Stimulated activated naive CD8-positive, alpha-beta T cell treated with anti-CD3 and anti-CD28 coated beads, Interleukin-15, Interleukin-2, amounts not matched to agents 100 ng/mL and 50 ng/mL, for 24 hours (primary cell): ENCODE data around the gene VWA3B.
"Not testable (repeated sequence)": the region's sequence is repeated elsewhere in the genome, so short reads cannot be mapped to it uniquely, and the experiment has no call there.

Source experiments
- H3K27ac Mint-ChIP-seq: one replicate; pipeline ENCODE4 v1.8.0; 2021; ENCODE audit warnings: mild to moderate bottlenecking, mixed read lengths
- H3K27me3 Mint-ChIP-seq: one replicate; pipeline ENCODE4 v1.8.0; 2021; ENCODE audit warnings: mixed read lengths
- H3K36me3 Mint-ChIP-seq: one replicate; pipeline ENCODE4 v1.8.0; 2021; ENCODE audit warnings: low read depth, mixed read lengths
- H3K4me1 Mint-ChIP-seq: one replicate; pipeline ENCODE4 v1.8.0; 2021; ENCODE audit warnings: low read depth, mixed read lengths
- H3K4me3 Mint-ChIP-seq: one replicate; pipeline ENCODE4 v1.8.0; 2021; ENCODE audit warnings: mild to moderate bottlenecking, mixed read lengths
- H3K9me3 Mint-ChIP-seq: one replicate; pipeline ENCODE4 v1.8.0; 2021; ENCODE audit warnings: mixed read lengths

VWA3B gene

DNA sequence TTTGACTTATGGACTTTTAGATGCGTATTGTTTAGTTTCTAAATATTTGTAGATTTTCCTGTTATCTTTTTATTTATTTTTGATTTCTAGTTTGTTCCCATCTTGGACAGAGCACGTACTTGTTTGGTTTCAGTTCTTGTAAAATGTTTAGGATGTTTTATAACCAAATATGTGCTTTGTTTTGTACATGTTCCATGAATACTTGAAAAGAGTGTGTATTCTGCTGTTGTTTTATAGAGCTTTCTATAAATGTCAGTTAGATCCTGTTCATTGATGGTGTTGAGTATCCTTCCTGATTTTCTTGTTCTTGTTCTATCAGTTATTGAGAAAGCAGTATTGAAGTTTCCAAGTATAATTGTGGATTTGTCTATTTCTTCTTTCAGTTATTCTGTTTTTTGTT lies 21.1 kb downstream of the VWA3B start:
- H3K4me1 Mint-ChIP-seq: no peaks in the 10 kb centered on the region
- H3K9me3 Mint-ChIP-seq: peaks cover 17% of the 10 kb centered on the region
- H3K4me3 Mint-ChIP-seq: no peak overlapping the region
- H3K27ac Mint-ChIP-seq: no peak overlapping the region
- H3K27me3 Mint-ChIP-seq: peaks cover 26% of the 10 kb centered on the region
- H3K36me3 Mint-ChIP-seq: peaks cover 3% of the 10 kb centered on the region

DNA sequence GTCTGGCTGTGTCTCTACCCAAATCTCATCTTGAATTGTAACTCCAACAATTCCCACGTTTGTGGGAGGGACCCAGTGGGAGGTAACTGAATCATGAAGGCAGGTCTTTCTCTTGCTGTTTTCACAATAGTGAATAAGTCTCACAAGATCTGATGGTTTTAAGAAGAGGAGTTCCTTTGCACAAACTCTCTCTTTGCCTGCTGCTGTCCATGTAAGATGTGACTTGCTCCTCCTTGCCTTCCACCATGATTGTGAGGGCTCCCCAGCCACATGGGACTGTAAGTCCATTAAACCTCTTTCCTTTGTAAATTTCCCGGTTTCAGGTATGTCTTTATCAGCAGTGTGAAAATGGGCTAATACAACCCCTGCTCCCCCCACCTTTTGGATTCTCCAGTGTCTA lies 23.8 kb downstream of the VWA3B start:
- peaks cover 38% of the 10 kb centered on the region for H3K27me3 Mint-ChIP-seq
- peaks cover 15% of the 10 kb centered on the region for H3K9me3 Mint-ChIP-seq

DNA sequence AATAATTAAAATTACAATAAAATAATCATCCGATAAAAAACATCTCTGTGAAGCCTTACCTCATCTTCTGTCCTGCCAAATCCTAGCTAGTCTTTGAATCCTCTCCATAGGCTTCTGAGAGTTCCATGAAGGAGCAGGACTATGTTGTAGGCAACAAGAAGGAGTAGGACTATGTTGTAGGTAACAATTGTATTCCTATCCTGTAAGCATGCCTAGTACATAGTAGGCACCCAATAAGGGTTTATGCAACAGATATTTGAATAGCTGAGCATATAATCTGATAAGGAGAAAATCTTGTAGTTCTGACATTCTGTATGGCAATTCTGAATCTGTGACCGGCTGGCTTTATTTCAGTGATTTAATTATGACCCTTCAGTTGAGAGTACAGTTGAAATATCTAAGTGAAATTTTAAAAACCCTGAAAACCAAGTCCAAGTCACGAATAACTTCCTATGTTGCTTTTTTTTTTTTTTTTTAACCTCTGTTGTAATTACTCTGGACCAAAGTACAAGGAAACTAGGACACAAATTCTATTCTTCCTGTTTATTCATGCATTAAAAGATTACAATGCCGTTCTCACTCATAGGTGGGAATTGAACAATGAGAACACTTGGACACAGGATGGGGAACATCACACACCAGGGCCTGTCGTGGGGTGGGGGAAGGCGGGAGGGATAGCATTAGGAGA lies 27.8 kb downstream of the VWA3B start:
- peaks cover 3% of the 10 kb centered on the region for H3K36me3 Mint-ChIP-seq
- H3K27ac Mint-ChIP-seq: no peak overlapping the region
- H3K9me3 Mint-ChIP-seq: peaks cover 15% of the 10 kb centered on the region
- H3K4me1 Mint-ChIP-seq: no peaks in the 10 kb centered on the region
- H3K27me3 Mint-ChIP-seq: peaks cover 42% of the 10 kb centered on the region
- H3K4me3 Mint-ChIP-seq: no peak overlapping the region

More for the DNA sequence above, 23.8 kb downstream of the VWA3B start:
- H3K27ac Mint-ChIP-seq: no peak overlapping the region
- no peaks in the 10 kb centered on the region for H3K4me1 Mint-ChIP-seq
- H3K36me3 Mint-ChIP-seq: peaks cover 3% of the 10 kb centered on the region
- H3K4me3 Mint-ChIP-seq: no peak overlapping the region

DNA sequence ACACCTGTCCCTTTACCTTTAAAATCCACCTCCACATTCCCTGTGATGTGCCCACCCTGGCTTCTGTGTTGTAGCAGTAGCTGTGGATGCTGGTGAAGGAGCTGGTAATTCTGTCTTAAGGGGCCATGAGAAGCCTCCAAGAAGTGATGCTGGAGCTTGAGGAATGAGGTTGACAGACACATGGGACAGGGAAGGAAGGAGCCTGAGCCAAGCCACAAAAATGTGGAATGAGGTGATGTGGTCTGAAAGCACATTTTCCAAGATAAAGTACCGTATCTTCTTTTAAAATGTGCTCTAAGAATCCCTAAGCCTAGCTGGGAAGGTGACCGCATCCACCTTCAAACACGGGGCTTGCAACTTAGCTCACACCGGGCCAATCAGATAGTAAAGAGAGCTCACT lies 31.2 kb downstream of the VWA3B start:
- H3K4me1 Mint-ChIP-seq: peaks cover under 1% of the 10 kb centered on the region
- H3K27ac Mint-ChIP-seq: no peak overlapping the region
- no peak overlapping the region for H3K4me3 Mint-ChIP-seq
- H3K36me3 Mint-ChIP-seq: no peaks in the 10 kb centered on the region
- H3K27me3 Mint-ChIP-seq: peaks cover 16% of the 10 kb centered on the region
- H3K9me3 Mint-ChIP-seq: peaks cover 5% of the 10 kb centered on the region

DNA sequence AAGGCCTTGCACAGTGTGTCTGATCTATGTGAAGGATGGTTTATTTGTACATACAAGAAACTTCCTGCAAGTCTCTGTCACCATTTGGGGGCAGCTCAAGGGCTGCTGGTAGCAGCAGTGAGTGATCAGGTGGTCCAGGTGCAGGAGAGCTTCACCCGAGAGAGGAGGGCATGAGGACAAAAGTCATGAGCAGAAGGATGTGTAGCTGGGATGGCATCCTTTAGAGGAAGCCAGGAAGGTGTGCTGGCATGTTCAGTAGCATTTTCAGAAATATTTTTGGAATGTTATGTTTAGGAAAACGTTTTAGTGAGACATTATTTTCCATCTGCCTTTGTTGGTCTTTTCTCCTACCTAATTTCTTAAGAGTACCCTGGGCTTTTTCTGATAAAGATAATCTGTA lies 31.9 kb downstream of the VWA3B start:
- no peak overlapping the region for H3K4me3 Mint-ChIP-seq
- H3K9me3 Mint-ChIP-seq: peaks cover 1% of the 10 kb centered on the region
- H3K27me3 Mint-ChIP-seq: peaks cover 12% of the 10 kb centered on the region
- H3K4me1 Mint-ChIP-seq: peaks cover 6% of the 10 kb centered on the region
- no peak overlapping the region for H3K27ac Mint-ChIP-seq
- no peaks in the 10 kb centered on the region for H3K36me3 Mint-ChIP-seq

DNA sequence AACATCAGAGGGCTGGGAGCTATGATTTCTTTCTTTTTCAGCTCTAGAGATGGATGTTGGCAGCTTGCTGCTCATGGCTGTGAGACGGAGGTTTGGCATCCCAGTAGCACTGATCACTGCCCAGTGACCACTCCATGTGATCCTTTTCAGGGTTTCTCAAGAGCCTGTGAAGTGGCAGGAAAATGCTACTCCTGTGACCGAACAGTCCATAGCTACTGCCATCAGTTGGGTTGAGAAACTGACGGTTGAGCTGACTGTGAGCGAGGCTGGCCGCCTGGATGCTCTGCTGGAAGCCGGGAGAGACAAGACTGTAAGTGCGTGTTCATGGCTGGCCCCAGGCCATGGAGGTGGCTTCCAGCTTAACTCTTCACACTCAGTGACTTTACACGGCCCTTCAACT lies 34.2 kb downstream of the VWA3B start:
- Mint-ChIP-seq H3K9me3 (no peaks in the 10 kb centered on the region), H3K4me1 (peaks cover 7% of the 10 kb centered on the region), H3K4me3 (no peak overlapping the region), H3K27ac (no peak overlapping the region), H3K27me3 (peaks cover 5% of the 10 kb centered on the region), H3K36me3 (no peaks in the 10 kb centered on the region)

DNA sequence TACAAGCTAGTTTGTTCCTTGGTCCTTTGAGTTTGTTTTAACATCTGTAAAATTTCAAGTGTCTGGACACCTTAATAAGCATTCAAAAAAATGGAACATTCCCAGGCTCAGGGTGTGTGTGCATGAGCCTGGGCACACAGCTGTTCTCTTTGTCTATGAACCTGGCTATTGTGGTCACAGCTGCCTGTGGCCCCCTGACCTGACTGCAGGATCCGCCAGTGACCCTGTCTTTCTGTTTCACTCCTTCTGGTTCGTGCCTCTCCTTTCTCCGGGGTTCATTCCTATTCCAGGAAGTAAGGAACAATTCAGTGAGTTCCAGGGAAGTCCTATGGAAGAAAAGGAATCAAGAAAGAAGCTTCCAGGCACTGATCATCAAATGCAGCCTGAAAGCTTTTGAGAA lies 35.6 kb downstream of the VWA3B start:
- H3K36me3 Mint-ChIP-seq: no peaks in the 10 kb centered on the region
- H3K27ac Mint-ChIP-seq: no peak overlapping the region
- H3K4me3 Mint-ChIP-seq: no peak overlapping the region
- no peaks in the 10 kb centered on the region for H3K9me3 Mint-ChIP-seq
- H3K4me1 Mint-ChIP-seq: peaks cover 7% of the 10 kb centered on the region
- peaks cover 5% of the 10 kb centered on the region for H3K27me3 Mint-ChIP-seq

DNA sequence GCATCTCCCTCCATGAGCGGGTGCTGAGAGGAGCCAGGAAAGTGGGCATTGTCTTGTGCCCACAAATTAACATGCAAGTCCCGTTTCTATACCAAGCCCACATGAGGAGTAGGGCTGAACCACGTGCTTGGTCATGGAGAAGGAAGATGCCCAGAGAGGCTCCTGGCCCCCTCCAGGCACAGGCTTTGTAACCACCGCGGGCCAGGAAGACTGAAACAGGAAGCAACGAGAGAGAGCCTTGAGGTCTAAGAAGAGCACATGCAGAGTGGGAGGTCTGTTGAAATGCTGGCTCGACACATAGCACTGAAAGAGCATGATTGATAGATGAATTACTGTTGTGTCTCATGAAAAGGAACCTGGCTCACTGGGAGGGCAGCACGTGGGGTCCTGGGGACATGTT lies 36.3 kb downstream of the VWA3B start:
- Mint-ChIP-seq H3K4me3 (no peak overlapping the region), H3K4me1 (peaks cover 7% of the 10 kb centered on the region), H3K36me3 (no peaks in the 10 kb centered on the region), H3K27me3 (peaks cover 5% of the 10 kb centered on the region), H3K9me3 (no peaks in the 10 kb centered on the region), H3K27ac (no peak overlapping the region)

DNA sequence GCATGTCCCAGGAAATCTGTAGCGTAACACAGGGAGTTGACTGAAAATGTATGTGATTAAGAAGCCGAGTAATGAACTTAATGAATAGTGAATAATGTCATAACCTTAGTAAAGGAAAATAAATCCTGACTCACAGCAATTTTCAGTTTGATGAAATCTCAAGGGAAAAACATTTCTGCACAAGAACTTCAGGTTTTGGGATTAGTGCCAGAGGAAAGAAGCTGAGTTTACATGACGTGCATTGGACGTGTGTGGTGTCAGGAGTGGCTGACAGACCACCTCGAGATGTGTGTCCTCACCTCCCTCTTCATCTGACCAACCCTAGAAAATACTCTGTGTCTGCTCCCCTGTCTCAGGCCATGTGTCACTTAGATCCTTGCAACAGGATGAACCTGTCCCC lies 39.1 kb downstream of the VWA3B start:
- Mint-ChIP-seq H3K9me3 (no peaks in the 10 kb centered on the region), H3K27ac (no peak overlapping the region), H3K4me3 (no peak overlapping the region), H3K27me3 (no peaks in the 10 kb centered on the region), H3K36me3 (no peaks in the 10 kb centered on the region), H3K4me1 (peaks cover 7% of the 10 kb centered on the region)

DNA sequence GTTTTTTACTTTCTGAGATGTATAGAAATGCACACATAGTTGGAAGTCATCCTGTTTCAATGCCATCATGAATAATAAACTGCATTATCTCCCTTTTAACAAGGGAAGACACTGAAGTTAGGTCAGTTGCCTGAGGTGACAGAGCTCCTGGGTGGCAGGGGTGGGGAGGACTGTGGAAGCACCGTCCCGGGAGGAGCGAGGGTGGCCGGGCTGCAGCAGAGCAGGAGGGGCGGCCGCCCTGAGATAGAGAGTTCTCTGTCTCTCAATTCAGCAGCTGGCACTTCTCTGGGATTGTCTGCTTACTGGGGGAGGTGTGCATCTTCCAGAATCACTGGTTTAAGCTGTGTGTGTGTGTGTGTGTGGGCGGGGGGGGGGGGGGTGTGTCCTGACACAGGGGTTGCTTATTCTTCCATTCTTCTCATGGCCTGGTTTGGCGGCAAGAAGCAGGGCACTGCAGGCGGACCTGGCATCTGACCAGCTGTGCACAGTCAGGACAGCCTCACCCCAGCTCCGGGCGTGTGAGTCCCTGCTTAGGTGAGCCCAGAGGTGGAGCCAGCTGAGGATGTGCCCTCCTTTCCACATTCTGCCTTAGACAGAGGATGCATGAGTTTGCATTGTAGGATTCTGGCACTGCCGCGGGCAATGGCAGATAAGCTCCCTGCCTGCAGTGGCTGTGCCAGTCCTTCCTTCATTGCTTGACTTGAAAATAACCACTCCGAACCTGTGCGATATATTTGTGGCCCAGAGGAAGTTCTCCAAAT lies 40.4 kb downstream of the VWA3B start:
- Mint-ChIP-seq H3K27me3 (no peaks in the 10 kb centered on the region), H3K4me1 (peaks cover 7% of the 10 kb centered on the region), H3K27ac (no peak overlapping the region), H3K4me3 (no peak overlapping the region), H3K36me3 (no peaks in the 10 kb centered on the region), H3K9me3 (no peaks in the 10 kb centered on the region)

DNA sequence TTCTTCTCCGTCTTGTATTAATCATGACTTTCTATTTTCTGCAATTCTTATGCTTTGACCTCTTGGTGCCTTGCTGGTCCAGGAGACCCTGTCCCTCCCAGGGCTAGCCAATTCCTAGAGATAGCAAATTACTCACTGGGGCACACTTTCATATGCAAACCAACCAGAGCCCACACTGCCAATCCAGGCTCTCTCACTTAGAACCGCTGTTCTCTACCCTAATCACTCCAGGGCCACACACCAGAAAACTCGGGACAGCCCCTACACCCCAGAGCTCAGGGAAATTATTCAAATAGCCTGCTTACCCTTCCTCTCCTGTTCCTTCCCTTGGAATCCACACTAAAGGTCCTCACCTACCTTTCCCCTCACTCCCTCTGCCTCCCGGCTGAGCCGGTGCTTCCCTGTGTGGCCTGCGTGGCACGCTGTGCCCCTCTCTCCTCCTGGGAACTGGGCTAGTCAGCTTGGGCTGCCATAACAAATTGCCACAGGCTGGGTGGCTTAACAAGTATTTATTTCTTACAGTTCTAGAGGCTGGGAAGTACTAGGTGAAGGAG lies 41.7 kb downstream of the VWA3B start:
- H3K27me3 Mint-ChIP-seq: no peaks in the 10 kb centered on the region
- H3K36me3 Mint-ChIP-seq: no peaks in the 10 kb centered on the region
- H3K9me3 Mint-ChIP-seq: no peaks in the 10 kb centered on the region
- H3K4me3 Mint-ChIP-seq: no peak overlapping the region
- peaks cover 8% of the 10 kb centered on the region for H3K4me1 Mint-ChIP-seq
- peak overlapping the region; percentile 53 for H3K27ac Mint-ChIP-seq

DNA sequence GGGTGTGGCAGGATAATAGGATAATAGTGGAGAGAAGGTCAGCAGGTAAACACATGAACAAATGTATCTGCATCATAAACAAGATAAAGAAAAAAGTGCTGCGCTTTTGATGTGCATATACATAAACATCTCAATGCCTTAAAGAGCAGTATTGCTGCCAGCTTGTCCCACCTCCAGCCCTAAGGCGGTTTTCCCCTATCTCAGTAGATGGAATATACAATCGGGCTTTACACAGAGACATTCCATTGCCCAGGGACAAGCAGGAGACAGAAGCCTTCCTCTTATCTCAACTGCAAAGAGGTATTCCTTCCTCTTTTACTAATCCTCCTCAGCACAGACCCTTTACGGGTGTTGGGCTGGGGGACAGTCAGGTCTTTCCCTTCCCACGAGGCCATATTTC lies 43.1 kb downstream of the VWA3B start:
- H3K4me3 Mint-ChIP-seq, H3K9me3 Mint-ChIP-seq, H3K27ac Mint-ChIP-seq: not testable (repeated sequence)

DNA sequence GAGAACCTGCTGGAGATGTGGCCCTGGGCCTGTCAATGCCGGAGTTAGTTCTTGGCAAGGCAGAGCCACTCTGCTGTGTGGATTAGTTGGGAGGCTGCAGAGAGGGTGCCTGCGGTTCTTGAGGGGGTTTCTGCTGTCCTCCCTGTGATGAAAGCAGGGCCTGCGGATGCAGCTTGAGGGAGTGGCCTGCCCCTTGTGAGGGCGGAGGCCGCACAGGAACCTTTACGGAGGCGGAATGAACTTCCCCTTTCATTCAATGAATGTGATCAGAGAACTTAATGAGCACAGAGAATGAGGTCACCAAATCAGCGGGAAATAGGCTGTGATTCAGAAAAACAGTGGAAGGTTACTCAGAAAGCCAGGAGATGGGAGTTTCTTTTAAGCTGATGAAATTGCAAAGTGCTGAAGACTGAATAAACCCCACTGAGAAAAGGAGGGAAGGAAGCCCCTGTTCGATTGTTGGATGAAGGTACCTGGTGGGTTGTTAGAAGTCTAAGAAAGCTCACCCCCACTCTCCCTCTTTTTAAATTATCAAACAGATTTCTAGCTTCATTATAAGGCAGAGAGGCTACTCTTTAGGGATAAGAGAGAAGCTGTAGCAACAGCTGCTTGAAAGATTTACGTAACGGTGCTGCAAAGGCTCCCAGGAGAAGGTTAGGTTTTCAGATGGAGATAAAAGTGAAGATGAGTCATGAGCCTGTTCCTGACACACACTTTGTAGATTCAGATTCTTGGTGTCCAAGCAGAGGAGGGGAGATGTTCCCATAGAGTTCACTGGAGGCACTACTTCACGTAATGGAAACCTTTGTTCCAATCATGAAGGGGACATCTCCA lies 47.4 kb downstream of the VWA3B start:
- no peaks in the 10 kb centered on the region for H3K9me3 Mint-ChIP-seq
- H3K27ac Mint-ChIP-seq: peak overlapping the region; percentile 81
- H3K27me3 Mint-ChIP-seq: peaks cover 8% of the 10 kb centered on the region
- peak overlapping the region; percentile 46 for H3K4me3 Mint-ChIP-seq
- no peaks in the 10 kb centered on the region for H3K36me3 Mint-ChIP-seq
- H3K4me1 Mint-ChIP-seq: peaks cover 38% of the 10 kb centered on the region

More for the DNA sequence above, 43.1 kb downstream of the VWA3B start:
- H3K36me3 Mint-ChIP-seq, H3K27me3 Mint-ChIP-seq: not testable (repeated sequence)
- H3K4me1 Mint-ChIP-seq: peaks cover 20% of the 10 kb centered on the region

DNA sequence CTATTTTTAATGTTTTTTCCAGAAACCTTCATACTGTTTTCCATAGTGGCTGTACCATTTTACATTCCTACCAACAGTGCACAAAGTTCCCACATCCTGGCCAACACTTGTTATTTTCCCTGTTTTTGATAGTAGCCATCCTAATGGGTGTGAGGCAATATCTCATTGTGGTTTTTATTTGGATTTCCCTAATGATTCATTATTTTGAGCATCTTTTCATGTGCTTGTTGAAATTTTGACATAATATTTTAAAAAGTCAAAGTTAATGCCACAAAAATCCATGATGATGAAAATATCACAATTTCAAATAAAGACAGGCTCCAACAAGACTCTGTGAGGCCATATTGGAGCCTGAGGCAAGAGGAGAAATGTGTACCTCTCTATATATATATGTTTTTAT lies 50.2 kb downstream of the VWA3B start:
- H3K4me1 Mint-ChIP-seq: peaks cover 38% of the 10 kb centered on the region
- H3K27ac Mint-ChIP-seq: no peak overlapping the region
- no peaks in the 10 kb centered on the region for H3K9me3 Mint-ChIP-seq
- peaks cover 13% of the 10 kb centered on the region for H3K27me3 Mint-ChIP-seq
- no peak overlapping the region for H3K4me3 Mint-ChIP-seq
- no peaks in the 10 kb centered on the region for H3K36me3 Mint-ChIP-seq

DNA sequence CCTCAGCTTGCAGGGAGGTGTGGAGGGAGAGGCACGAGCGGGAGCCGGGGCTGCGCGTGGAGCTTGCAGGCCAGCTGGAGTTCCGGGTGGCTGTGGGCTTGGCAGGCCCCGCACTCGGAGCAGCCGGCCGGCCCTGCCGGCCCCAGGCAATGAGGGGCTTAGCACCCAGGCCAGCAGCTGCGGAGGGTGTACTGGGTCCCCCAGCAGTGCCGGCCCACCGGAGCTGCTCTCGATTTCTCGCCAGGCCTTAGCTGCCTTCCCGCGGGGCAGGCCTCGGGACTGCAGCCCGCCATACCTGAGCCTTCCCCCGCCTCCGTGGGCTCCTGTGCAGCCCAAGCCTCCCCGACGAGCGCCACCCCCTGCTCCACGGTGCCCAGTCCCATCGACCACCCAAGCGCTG lies 52.0 kb downstream of the VWA3B start:
- Mint-ChIP-seq H3K4me1 (peaks cover 29% of the 10 kb centered on the region), H3K27me3 (peaks cover 13% of the 10 kb centered on the region)
- H3K36me3 Mint-ChIP-seq, H3K4me3 Mint-ChIP-seq, H3K27ac Mint-ChIP-seq, H3K9me3 Mint-ChIP-seq: not testable (repeated sequence)
